Measurements from ENCODE around the gene ZNF320. TPM values are rescaled to one million over a fixed set of nuclear protein-coding genes. Genes with fewer than 3 reads are reported as not detected.
"Not testable (repeated sequence)": the region's sequence is repeated elsewhere in the genome, so short reads cannot be mapped to it uniquely, and the experiment has no call there.

Gene ZNF320
- total RNA-seq, 1 donor from 2014 or later: 19.8 TPM

GRCh38 chr19:52889076-52889475 lies 8.4 kb downstream of the ZNF320 start:
- Mint-ChIP-seq H3K4me1 (ENCODE audit: low read depth) (peaks cover 4% of the 10 kb centered on the region), H3K36me3 (ENCODE audit: low read depth) (peaks cover 70% of the 10 kb centered on the region), H3K27me3 (ENCODE audit: low read depth) (no peaks in the 10 kb centered on the region), H3K27ac (ENCODE audit: unreplicated experiment) (no peak overlapping the region), H3K9me3 (ENCODE audit: low read depth) (peaks cover 8% of the 10 kb centered on the region), H3K4me3 (ENCODE audit: unreplicated experiment) (no peak overlapping the region)
- TF ChIP-seq, protein P1, sequence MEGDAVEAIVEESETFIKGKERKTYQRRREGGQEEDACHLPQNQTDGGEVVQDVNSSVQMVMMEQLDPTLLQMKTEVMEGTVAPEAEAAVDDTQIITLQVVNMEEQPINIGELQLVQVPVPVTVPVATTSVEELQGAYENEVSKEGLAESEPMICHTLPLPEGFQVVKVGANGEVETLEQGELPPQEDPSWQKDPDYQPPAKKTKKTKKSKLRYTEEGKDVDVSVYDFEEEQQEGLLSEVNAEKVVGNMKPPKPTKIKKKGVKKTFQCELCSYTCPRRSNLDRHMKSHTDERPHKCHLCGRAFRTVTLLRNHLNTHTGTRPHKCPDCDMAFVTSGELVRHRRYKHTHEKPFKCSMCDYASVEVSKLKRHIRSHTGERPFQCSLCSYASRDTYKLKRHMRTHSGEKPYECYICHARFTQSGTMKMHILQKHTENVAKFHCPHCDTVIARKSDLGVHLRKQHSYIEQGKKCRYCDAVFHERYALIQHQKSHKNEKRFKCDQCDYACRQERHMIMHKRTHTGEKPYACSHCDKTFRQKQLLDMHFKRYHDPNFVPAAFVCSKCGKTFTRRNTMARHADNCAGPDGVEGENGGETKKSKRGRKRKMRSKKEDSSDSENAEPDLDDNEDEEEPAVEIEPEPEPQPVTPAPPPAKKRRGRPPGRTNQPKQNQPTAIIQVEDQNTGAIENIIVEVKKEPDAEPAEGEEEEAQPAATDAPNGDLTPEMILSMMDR (IDR thresholded peaks at IDR 0.05): no peak
- DNase-seq (ENCODE audit: low spot score): no peak

- Mint-ChIP-seq H3K4me3 (ENCODE audit: unreplicated experiment) (no peak overlapping the region), H3K36me3 (ENCODE audit: low read depth) (peaks cover 76% of the 10 kb centered on the region), H3K4me1 (ENCODE audit: low read depth) (no peaks in the 10 kb centered on the region), H3K9me3 (ENCODE audit: low read depth) (peaks cover 55% of the 10 kb centered on the region), H3K27me3 (ENCODE audit: low read depth) (no peaks in the 10 kb centered on the region), H3K27ac (ENCODE audit: unreplicated experiment) (no peak overlapping the region)
- TF ChIP-seq, protein P1 (IDR thresholded peaks at IDR 0.05): no peak
- no peak for DNase-seq (ENCODE audit: low spot score)
Measured at GRCh38 chr19:52880895-52881389, 16.5 kb downstream of the ZNF320 start.

DNA sequence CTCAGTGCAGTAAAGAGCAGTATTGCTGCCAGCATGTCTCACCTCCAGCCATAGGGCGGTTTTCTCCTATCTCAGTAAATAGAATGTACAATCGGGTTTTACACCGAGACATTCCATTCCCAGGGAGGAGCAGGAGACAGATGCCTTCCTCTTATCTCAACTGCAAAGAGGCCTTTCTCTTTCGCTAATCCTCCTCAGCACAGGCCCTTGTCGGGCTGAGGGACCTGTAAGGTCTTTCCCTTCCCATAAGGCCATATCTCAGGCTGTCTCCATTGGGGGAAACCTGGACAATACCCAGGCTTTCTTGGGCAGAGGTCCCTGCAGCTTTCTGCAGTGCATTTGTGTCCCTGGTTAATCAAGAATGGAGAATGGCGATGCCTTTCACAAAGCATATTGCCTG lies 24.4 kb downstream of the ZNF320 start:
- DNase-seq (ENCODE audit: low spot score); H3K4me3 Mint-ChIP-seq (ENCODE audit: unreplicated experiment): not testable (repeated sequence)
- peaks cover 16% of the 10 kb centered on the region for H3K9me3 Mint-ChIP-seq (ENCODE audit: low read depth)

GRCh38 chr19:52871466-52871865 lies 26.0 kb downstream of the ZNF320 start:
- TF ChIP-seq, protein P1 (IDR thresholded peaks at IDR 0.05): no peak
- Mint-ChIP-seq H3K4me3 (ENCODE audit: unreplicated experiment) (no peak overlapping the region), H3K27ac (ENCODE audit: unreplicated experiment) (no peak overlapping the region), H3K36me3 (ENCODE audit: low read depth) (peaks cover 6% of the 10 kb centered on the region), H3K27me3 (ENCODE audit: low read depth) (no peaks in the 10 kb centered on the region), H3K4me1 (ENCODE audit: low read depth) (no peaks in the 10 kb centered on the region), H3K9me3 (ENCODE audit: low read depth) (peaks cover 9% of the 10 kb centered on the region)
- DNase-seq (ENCODE audit: low spot score): no peak

More for the DNA sequence above, 24.4 kb downstream of the ZNF320 start:
- H3K27ac Mint-ChIP-seq (ENCODE audit: unreplicated experiment); H3K27me3 Mint-ChIP-seq (ENCODE audit: low read depth); H3K4me1 Mint-ChIP-seq (ENCODE audit: low read depth): not testable (repeated sequence)
- H3K36me3 Mint-ChIP-seq (ENCODE audit: low read depth): peaks cover 14% of the 10 kb centered on the region

DNA sequence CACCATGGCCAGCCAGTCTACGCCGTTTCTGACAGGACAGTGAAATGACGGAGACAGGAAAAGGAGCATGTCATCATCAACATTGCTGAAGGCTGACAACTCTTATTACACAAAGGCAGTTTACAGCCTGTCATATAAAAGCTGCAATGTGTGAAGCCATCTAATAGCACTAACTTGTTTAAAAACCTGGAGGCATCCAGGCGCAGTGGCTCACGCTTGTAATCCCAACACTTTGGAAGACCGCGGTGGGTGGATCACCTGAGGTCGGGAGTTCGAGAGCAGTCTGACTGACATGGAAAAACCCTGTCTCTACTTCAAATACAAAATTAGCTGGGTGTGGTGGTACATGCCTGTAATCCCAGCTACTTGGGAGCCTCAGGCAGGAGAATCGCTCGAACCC lies 29.4 kb downstream of the ZNF320 start:
- not testable (repeated sequence) for H3K36me3 Mint-ChIP-seq (ENCODE audit: low read depth); H3K9me3 Mint-ChIP-seq (ENCODE audit: low read depth); DNase-seq (ENCODE audit: low spot score); H3K4me3 Mint-ChIP-seq (ENCODE audit: unreplicated experiment); H3K27me3 Mint-ChIP-seq (ENCODE audit: low read depth); H3K27ac Mint-ChIP-seq (ENCODE audit: unreplicated experiment); H3K4me1 Mint-ChIP-seq (ENCODE audit: low read depth)

GRCh38 chr19:52857378-52858191 lies 39.9 kb downstream of the ZNF320 start, which contains the start of gene ZNF468:
Gene ZNF468 (minus strand): TSS chr19:52857619. CDS start chr19:52854272, 3,347 bp downstream.
- not testable (repeated sequence) for H3K9me3 Mint-ChIP-seq (ENCODE audit: low read depth); DNase-seq (ENCODE audit: low spot score); H3K27me3 Mint-ChIP-seq (ENCODE audit: low read depth)
- Mint-ChIP-seq H3K27ac (ENCODE audit: unreplicated experiment) (peak within 1 kb of the TSS; percentile 97), H3K4me1 (ENCODE audit: low read depth) (peaks cover 27% of the 10 kb centered on the region), H3K4me3 (ENCODE audit: unreplicated experiment) (peak within 1 kb of the TSS; percentile 90), H3K36me3 (ENCODE audit: low read depth) (peaks cover 12% of the 10 kb centered on the region)
- TF ChIP-seq, protein P1 (IDR thresholded peaks at IDR 0.05): peak; percentile 21

DNA sequence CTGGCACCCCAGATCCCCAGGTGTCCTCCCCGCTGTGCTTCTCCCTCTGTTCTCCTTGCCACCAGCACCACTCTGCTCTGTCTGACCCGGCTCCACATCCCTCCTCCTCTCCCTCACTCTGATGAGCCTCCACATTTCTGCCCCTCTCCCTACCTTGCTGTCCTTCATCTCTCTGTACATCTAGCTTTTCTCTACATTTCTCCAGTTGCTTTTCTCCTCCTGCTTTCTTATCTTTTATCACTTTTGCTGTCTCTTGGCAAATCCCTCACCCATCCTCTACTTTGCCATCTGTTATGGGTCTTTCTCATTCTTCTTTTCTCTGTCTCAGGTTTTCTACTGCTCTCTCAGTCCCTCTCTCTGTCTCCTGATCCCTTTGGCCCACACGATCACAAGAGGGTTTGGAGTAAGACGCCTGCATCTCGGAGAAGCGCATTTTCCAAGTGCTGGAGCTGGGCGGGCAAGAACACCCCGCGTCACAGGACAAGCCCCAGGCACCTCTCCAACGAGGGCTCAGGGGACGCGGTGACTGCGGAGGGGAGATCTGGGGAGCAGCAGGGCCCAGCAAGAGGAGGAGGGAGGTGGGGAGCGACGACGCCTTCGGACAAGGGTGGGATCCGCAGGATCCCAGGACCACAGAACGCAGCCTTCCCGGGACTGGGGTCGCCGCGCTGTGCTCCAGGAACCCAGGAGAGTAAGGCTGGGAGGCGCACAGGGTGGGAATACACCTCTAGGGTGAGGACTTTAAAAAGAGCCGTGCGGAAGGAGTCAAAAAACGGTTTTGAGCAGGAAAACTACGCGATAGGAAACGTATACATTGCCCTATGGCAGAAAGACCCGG lies 40.7 kb downstream of the ZNF320 start:
- peak overlapping the region; percentile 97 for H3K27ac Mint-ChIP-seq (ENCODE audit: unreplicated experiment)
- H3K27me3 Mint-ChIP-seq (ENCODE audit: low read depth); DNase-seq (ENCODE audit: low spot score); H3K9me3 Mint-ChIP-seq (ENCODE audit: low read depth): not testable (repeated sequence)
- H3K4me3 Mint-ChIP-seq (ENCODE audit: unreplicated experiment): peak overlapping the region; percentile 90
- peaks cover 27% of the 10 kb centered on the region for H3K4me1 Mint-ChIP-seq (ENCODE audit: low read depth)
- H3K36me3 Mint-ChIP-seq (ENCODE audit: low read depth): peaks cover 14% of the 10 kb centered on the region

Data from chondrocyte (in vitro differentiated cells).